PC-3 (cell line): ENCODE measurements around the gene EPB41L4B. TPM values are rescaled to one million over a fixed set of nuclear protein-coding genes. Genes with fewer than 3 reads are reported as not detected.
A peak's percentile ranks its signal among the peaks of the same experiment; 100 is the strongest.
"Not testable (repeated sequence)": the region's sequence is repeated elsewhere in the genome, so short reads cannot be mapped to it uniquely, and the experiment has no call there.

ENCODE experiments used
- ATAC-seq: fragments of 200-7000 bp; cut with Tn5 transposase; 2 replicates; pipeline ENCODE4 v1.9.1; 2020; ENCODE audit warnings: mild to moderate bottlenecking, moderate library complexity
- BruUV-seq: library from RNA; stranded (reverse); fragments of 400-500 nt; replicated peaks from 2 replicates; lab custom pipeline; 2021; lab: Mats Ljungman, UMichigan
- CTCF ChIA-PET: fragments of 300-600 bp; sonication (Branson Sonifier 250); formaldehyde crosslinking; loops from one replicate; lab custom pipeline; 2022; ENCODE audit warnings: antibody characterized with exemption; lab: Charles Lee
- POLR2A ChIA-PET: fragments of 300-600 bp; sonication (Branson Sonifier 250); formaldehyde crosslinking; loops from one replicate; lab custom pipeline; 2022; ENCODE audit warnings: antibody characterized with exemption; ENCODE audit not compliant: unreplicated experiment; lab: Charles Lee
- DNase-seq: peaks from one replicate; pipeline ENCODE4 v3.0.0-alpha.2; 2015
- H2AFZ ChIP-seq: fragments of 300-600 bp; sonication (generic); 2 replicates; pipeline ENCODE4 v1.6.0; 2016; ENCODE audit warnings: antibody characterized with exemption, low read length
- H3F3A ChIP-seq: fragments of 300-600 bp; sonication (generic); one replicate; pipeline ENCODE4 v1.6.0; 2017; ENCODE audit warnings: antibody characterized with exemption, low read length, control low read depth, mild to moderate bottlenecking; ENCODE audit not compliant: unreplicated experiment
- H3K27ac ChIP-seq: fragments of 300-600 bp; sonication (generic); 2 replicates; pipeline ENCODE4 v1.5.1; 2016; ENCODE audit warnings: mild to moderate bottlenecking, low read length
- H3K27me3 ChIP-seq: fragments of 300-600 bp; sonication (generic); 2 replicates; pipeline ENCODE4 v1.6.1; 2016; ENCODE audit warnings: low read length, mixed read lengths
- H3K36me3 ChIP-seq: fragments of 300-600 bp; sonication (generic); 2 replicates; pipeline ENCODE4 v1.6.1; 2016; ENCODE audit warnings: low read depth, mixed run types, low read length, mixed read lengths
- H3K4me1 ChIP-seq: fragments of 300-600 bp; sonication (generic); 2 replicates; pipeline ENCODE4 v1.5.1; 2016; ENCODE audit warnings: low read length; ENCODE audit not compliant: insufficient read depth
- H3K4me2 ChIP-seq: fragments of 300-600 bp; sonication (generic); 2 replicates; pipeline ENCODE4 v1.6.0; 2016; ENCODE audit warnings: low read length
- H3K4me3 ChIP-seq: fragments of 300-600 bp; sonication (generic); 2 replicates; pipeline ENCODE4 v1.5.1; 2016; ENCODE audit warnings: mild to moderate bottlenecking, low read length, mixed read lengths
- H3K79me2 ChIP-seq: fragments of 300-600 bp; sonication (generic); 2 replicates; pipeline ENCODE4 v1.6.1; 2017; ENCODE audit warnings: low read length, mixed read lengths
- H3K9ac ChIP-seq: fragments of 300-600 bp; sonication (generic); 2 replicates; pipeline ENCODE4 v1.6.0; 2016; ENCODE audit warnings: mild to moderate bottlenecking, low read length
- H3K9me2 ChIP-seq: fragments of 300-600 bp; sonication (generic); replicated peaks from 2 replicates; pipeline ENCODE4 v1.6.1; 2016; ENCODE audit warnings: mixed run types, low read length, mixed read lengths
- H3K9me3 ChIP-seq: fragments of 300-600 bp; sonication (generic); 2 replicates; pipeline ENCODE4 v1.6.1; 2016; ENCODE audit warnings: low read length, mixed read lengths
- H4K20me1 ChIP-seq: fragments of 300-600 bp; sonication (generic); 2 replicates; pipeline ENCODE4 v1.6.1; 2016; ENCODE audit warnings: low read length, mixed read lengths
- EZH2 ChIP-seq: fragments of 300-600 bp; sonication (generic); IDR thresholded peaks from one replicate; pipeline ENCODE4 v1.6.1; 2017; ENCODE audit warnings: antibody characterized with exemption, mild to moderate bottlenecking, low read length; ENCODE audit not compliant: unreplicated experiment
- EZH2phosphoT487 ChIP-seq: fragments of 300-600 bp; sonication (generic); IDR thresholded peaks from 2 replicates; pipeline ENCODE4 v1.6.1; 2018; ENCODE audit warnings: mild to moderate bottlenecking, antibody characterized with exemption, low read length, borderline replicate concordance
- intact Hi-C: fragments of 100-400 bp; cut with micrococcal nuclease; formaldehyde crosslinking; loops from 2 replicates; pipeline ENCODE4 v1.9.0; 2023
- total RNA-seq: library from RNA; depleted of rRNA; stranded (reverse); fragments of >200 nt; gene quantifications from 2 replicates; pipeline ENCODE4 v1.2.3, GENCODE V29; 2014
- TF ChIP-seq, protein P1 (sequence below): fragments of 300-600 bp; sonication (generic); conservative IDR thresholded peaks from 2 replicates; pipeline ENCODE4 v1.5.1; 2017; ENCODE audit warnings: antibody characterized with exemption, low read depth, mild to moderate bottlenecking, low read length

Gene EPB41L4B
- total RNA-seq, 1 experiment from 2014 or later = 11.2 TPM

DNA sequence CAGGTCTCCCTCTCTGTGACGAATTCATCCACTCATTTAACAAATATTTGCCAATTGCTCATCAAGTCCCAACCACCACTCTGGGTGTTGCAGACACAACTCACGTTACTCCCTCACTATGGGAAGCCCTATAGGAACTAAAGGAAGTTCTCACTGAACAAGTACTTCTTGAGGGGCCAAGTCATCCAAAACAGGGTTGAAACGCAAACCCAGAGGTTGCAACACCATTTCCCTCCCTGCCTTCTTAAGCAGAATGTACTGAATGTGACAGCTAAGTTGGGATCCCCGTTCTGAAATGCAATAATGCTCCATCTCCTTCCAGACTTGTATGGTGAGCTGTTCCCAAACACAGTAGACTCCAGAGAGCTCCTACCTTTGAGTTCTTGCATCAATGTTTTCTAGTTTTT, 34.3 kb downstream of the EPB41L4B start:
- intact Hi-C loops = no loop called here
- H3K9ac ChIP-seq = peak overlapping the region; percentile 49
- peak overlapping the region; percentile 92 for H3K27ac ChIP-seq
- no peak overlapping the region for H2AFZ ChIP-seq
- H3K79me2 ChIP-seq = peaks cover 79% of the 10 kb centered on the region
- no peaks in the 10 kb centered on the region for H4K20me1 ChIP-seq
- H3K9me2 ChIP-seq = no peaks in the 10 kb centered on the region
- peak overlapping the region; percentile 28 for H3K4me3 ChIP-seq
- H3K9me3 ChIP-seq = no peaks in the 10 kb centered on the region
- ATAC-seq (peak; percentile 94), DNase-seq (peak; percentile 93)
- POLR2A ChIA-PET = no interaction called here
- H3K27me3 ChIP-seq = no peaks in the 10 kb centered on the region
- BruUV-seq = no TSS peak
- peaks cover 25% of the 10 kb centered on the region for H3K4me1 ChIP-seq
- no peak for TF ChIP-seq EZH2
- TF ChIP-seq, protein P1, sequence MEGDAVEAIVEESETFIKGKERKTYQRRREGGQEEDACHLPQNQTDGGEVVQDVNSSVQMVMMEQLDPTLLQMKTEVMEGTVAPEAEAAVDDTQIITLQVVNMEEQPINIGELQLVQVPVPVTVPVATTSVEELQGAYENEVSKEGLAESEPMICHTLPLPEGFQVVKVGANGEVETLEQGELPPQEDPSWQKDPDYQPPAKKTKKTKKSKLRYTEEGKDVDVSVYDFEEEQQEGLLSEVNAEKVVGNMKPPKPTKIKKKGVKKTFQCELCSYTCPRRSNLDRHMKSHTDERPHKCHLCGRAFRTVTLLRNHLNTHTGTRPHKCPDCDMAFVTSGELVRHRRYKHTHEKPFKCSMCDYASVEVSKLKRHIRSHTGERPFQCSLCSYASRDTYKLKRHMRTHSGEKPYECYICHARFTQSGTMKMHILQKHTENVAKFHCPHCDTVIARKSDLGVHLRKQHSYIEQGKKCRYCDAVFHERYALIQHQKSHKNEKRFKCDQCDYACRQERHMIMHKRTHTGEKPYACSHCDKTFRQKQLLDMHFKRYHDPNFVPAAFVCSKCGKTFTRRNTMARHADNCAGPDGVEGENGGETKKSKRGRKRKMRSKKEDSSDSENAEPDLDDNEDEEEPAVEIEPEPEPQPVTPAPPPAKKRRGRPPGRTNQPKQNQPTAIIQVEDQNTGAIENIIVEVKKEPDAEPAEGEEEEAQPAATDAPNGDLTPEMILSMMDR = no peak
- TF ChIP-seq EZH2phosphoT487 = no peak
- H3K4me2 ChIP-seq = peak overlapping the region; percentile 75
- H3K36me3 ChIP-seq = no peaks in the 10 kb centered on the region
- CTCF ChIA-PET = no interaction called here
- H3F3A ChIP-seq = no peaks in the 10 kb centered on the region

DNA sequence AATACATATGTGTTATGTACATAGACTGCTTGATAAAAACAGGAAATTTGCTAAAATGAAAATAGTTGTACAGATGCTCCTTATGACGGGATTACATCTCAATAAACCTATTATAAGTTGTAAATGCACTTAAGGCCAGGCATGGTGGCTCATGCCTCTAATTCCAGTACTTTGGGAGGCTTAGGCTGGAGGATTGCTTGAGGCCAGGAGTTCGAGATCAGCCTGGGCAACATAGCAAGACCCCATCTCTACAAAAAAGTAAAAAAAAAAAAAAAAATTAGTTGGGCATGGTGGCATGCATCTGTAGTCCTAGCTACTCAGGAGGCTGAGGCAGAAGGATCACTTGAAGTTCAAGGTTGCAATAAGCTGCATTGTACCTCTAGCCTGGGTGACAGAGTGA, 37.2 kb downstream of the EPB41L4B start:
- intact Hi-C loops, H3K9me3 ChIP-seq, H4K20me1 ChIP-seq, POLR2A ChIA-PET, H3K27ac ChIP-seq, H3K9me2 ChIP-seq, H3K36me3 ChIP-seq, H2AFZ ChIP-seq, H3K4me2 ChIP-seq, H3F3A ChIP-seq, ATAC-seq, DNase-seq, H3K27me3 ChIP-seq, H3K9ac ChIP-seq, CTCF ChIA-PET, BruUV-seq, H3K4me3 ChIP-seq: not testable (repeated sequence)
- Histone ChIP-seq H3K79me2 (peaks cover 66% of the 10 kb centered on the region), H3K4me1 (peaks cover 13% of the 10 kb centered on the region)

DNA sequence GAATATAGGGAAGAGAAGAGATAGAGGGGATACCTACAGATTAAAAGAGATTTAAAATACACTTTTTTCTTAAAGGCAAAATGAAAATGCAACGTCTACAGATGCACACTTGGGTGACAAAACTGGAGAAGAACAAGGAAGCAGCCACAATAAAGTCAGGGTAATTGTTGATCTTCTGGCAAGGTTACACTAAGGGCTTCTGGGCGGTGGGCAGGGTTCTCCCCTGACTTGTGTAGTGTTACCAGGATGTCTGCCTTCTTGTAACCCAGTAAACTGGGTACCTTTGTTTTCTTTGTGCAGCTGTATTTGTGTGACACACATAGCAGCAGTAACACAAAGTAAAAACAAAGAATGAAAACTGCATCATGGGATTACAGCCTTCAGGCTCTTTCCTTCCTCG, 37.8 kb downstream of the EPB41L4B start:
- no peaks in the 10 kb centered on the region for H4K20me1 ChIP-seq
- H3K9me3 ChIP-seq = no peaks in the 10 kb centered on the region
- no TSS peak for BruUV-seq
- no peak for ATAC-seq
- H2AFZ ChIP-seq = no peak overlapping the region
- H3K4me2 ChIP-seq = no peak overlapping the region
- H3K79me2 ChIP-seq = peaks cover 63% of the 10 kb centered on the region
- H3K4me3 ChIP-seq = no peak overlapping the region
- intact Hi-C loops = no loop called here
- H3K27ac ChIP-seq = no peak overlapping the region
- H3K36me3 ChIP-seq = no peaks in the 10 kb centered on the region
- H3K9me2 ChIP-seq = no peaks in the 10 kb centered on the region
- TF ChIP-seq, protein P1 = no peak
- TF ChIP-seq EZH2phosphoT487 (no peak), EZH2 (no peak)
- H3K4me1 ChIP-seq = peaks cover 13% of the 10 kb centered on the region
- POLR2A ChIA-PET = no interaction called here
- H3F3A ChIP-seq = no peaks in the 10 kb centered on the region
- no peak for DNase-seq
- no peaks in the 10 kb centered on the region for H3K27me3 ChIP-seq
- no peak overlapping the region for H3K9ac ChIP-seq
- CTCF ChIA-PET = no interaction called here
